IPS-18c (cell line): ENCODE measurements around the gene ITGB7.
A peak's percentile ranks its signal among the peaks of the same experiment; 100 is the strongest.
"Not testable (repeated sequence)": the region's sequence is repeated elsewhere in the genome, so short reads cannot be mapped to it uniquely, and the experiment has no call there.

Experiments
- H3K4me3 ChIP-seq: 2 replicates; pipeline ENCODE4 v1.7.0; 2013; ENCODE audit warnings: low read depth, mild to moderate bottlenecking, low read length, moderate library complexity; ENCODE audit not compliant: insufficient read depth
- H3K9me3 ChIP-seq: one replicate; pipeline ENCODE4 v1.6.1; 2013; ENCODE audit warnings: mild to moderate bottlenecking, low read length, moderate library complexity; ENCODE audit not compliant: control insufficient read depth, insufficient read depth

ITGB7 gene

GRCh38 chr12:53193040-53193439, 14.0 kb downstream of the ITGB7 start:
- H3K9me3 ChIP-seq: peaks cover 2% of the 10 kb centered on the region
- H3K4me3 ChIP-seq: no peak overlapping the region

GRCh38 chr12:53192531-53193021, 14.5 kb downstream of the ITGB7 start:
- Histone ChIP-seq H3K4me3 (no peak overlapping the region), H3K9me3 (peaks cover 2% of the 10 kb centered on the region)

GRCh38 chr12:53191885-53192530, 15.0 kb downstream of the ITGB7 start:
- no peak overlapping the region for H3K4me3 ChIP-seq
- H3K9me3 ChIP-seq: peaks cover 2% of the 10 kb centered on the region

GRCh38 chr12:53191096-53191884, 15.8 kb downstream of the ITGB7 start:
- Histone ChIP-seq H3K9me3 (peaks cover 2% of the 10 kb centered on the region), H3K4me3 (no peak overlapping the region)

- Histone ChIP-seq H3K9me3 (peaks cover 2% of the 10 kb centered on the region), H3K4me3 (no peak overlapping the region)
Observed at GRCh38 chr12:53190108-53190729, 16.8 kb downstream of the ITGB7 start.

- H3K9me3 ChIP-seq: peaks cover 2% of the 10 kb centered on the region
Observed at GRCh38 chr12:53187145-53187899, 19.7 kb downstream of the ITGB7 start.

GRCh38 chr12:53186745-53187144, 20.3 kb downstream of the ITGB7 start:
- peaks cover 2% of the 10 kb centered on the region for H3K9me3 ChIP-seq
- no peak overlapping the region for H3K4me3 ChIP-seq

More at GRCh38 chr12:53187145-53187899, 19.7 kb downstream of the ITGB7 start:
- no peak overlapping the region for H3K4me3 ChIP-seq

GRCh38 chr12:53185582-53186153, 21.4 kb downstream of the ITGB7 start:
- Histone ChIP-seq H3K9me3 (peaks cover 4% of the 10 kb centered on the region), H3K4me3 (no peak overlapping the region)

GRCh38 chr12:53184828-53185227, 22.2 kb downstream of the ITGB7 start:
- Histone ChIP-seq H3K9me3 (peaks cover 4% of the 10 kb centered on the region), H3K4me3 (no peak overlapping the region)

- peaks cover 2% of the 10 kb centered on the region for H3K9me3 ChIP-seq
- H3K4me3 ChIP-seq: no peak overlapping the region
Observed at GRCh38 chr12:53182903-53183302, 24.1 kb downstream of the ITGB7 start.

GRCh38 chr12:53181935-53182334, 25.1 kb downstream of the ITGB7 start:
- Histone ChIP-seq H3K4me3 (no peak overlapping the region; the same call in 1 of the 2 replicates), H3K9me3 (peaks cover 2% of the 10 kb centered on the region)

GRCh38 chr12:53180931-53181645, 26.0 kb downstream of the ITGB7 start:
- H3K9me3 ChIP-seq: peaks cover 2% of the 10 kb centered on the region

GRCh38 chr12:53180220-53180930, 26.7 kb downstream of the ITGB7 start, which contains the start of the genes CSAD and ZNF740:
Gene CSAD (minus strand): TSS chr12:53180925. CDS start chr12:53173470, 7,455 bp downstream.
Gene ZNF740 (plus strand): TSS chr12:53180722. CDS start chr12:53181984, 1,262 bp downstream.
- H3K4me3 ChIP-seq: peak within 1 kb of the TSS; percentile 88
- H3K9me3 ChIP-seq: peaks cover 2% of the 10 kb centered on the region

More at GRCh38 chr12:53180931-53181645, 26.0 kb downstream of the ITGB7 start:
- peak overlapping the region; percentile 88 for H3K4me3 ChIP-seq

- Histone ChIP-seq H3K9me3 (peaks cover 2% of the 10 kb centered on the region), H3K4me3 (peak overlapping the region; percentile 88)
Observed at GRCh38 chr12:53179687-53180219, 27.3 kb downstream of the ITGB7 start.

- H3K4me3 ChIP-seq, H3K9me3 ChIP-seq: not testable (repeated sequence)
Observed at GRCh38 chr12:53178803-53179202, 28.2 kb downstream of the ITGB7 start.
